Measurements from ENCODE around the gene METTL8. TPM values are rescaled to one million over a fixed set of nuclear protein-coding genes. Genes with fewer than 3 reads are reported as not detected.

METTL8 gene
- total and polyA plus RNA-seq, 2 of the 13 experiments (the other 11 are each of a cell fraction or from before 2014, with no cell fraction given) = 18.6 to 68.2 TPM

- TF ChIP-seq ZBTB40 (IDR thresholded peaks at IDR 0.05) (no peak), ZBTB40 (CRISPR knock-in tag; IDR thresholded peaks at IDR 0.05) (peak; percentile 94), MTA1 (CRISPR knock-in tag; IDR thresholded peaks at IDR 0.05; ENCODE audit: borderline replicate concordance) (peak; percentile 79; the same call in 1 of the 2 replicates), ZNF703 (CRISPR knock-in tag; IDR thresholded peaks at IDR 0.05; ENCODE audit: borderline replicate concordance) (peak; percentile 96), RORA (CRISPR knock-in tag; IDR thresholded peaks at IDR 0.05) (no peak), ATM (IDR thresholded peaks at IDR 0.05; ENCODE audit: borderline replicate concordance) (no peak), ZNF512 (CRISPR knock-in tag; IDR thresholded peaks at IDR 0.05) (no peak), HES4 (CRISPR knock-in tag; IDR thresholded peaks at IDR 0.05; ENCODE audit: borderline replicate concordance) (peak; percentile 86; the same call in 1 of the 2 replicates), PBX3 (CRISPR knock-in tag; IDR thresholded peaks at IDR 0.05; ENCODE audit: borderline replicate concordance) (no peak), POLR2G (IDR thresholded peaks at IDR 0.05; ENCODE audit: low read depth, low read length) (peak; percentile 96), ZNF776 (CRISPR knock-in tag; IDR thresholded peaks at IDR 0.05) (peak; percentile 96), NR3C1 (CRISPR knock-in tag; IDR thresholded peaks at IDR 0.05) (no peak), ZMYM2 (CRISPR knock-in tag; IDR thresholded peaks at IDR 0.05) (no peak; the same call in 1 of the 2 replicates), ZNF570 (CRISPR knock-in tag; IDR thresholded peaks at IDR 0.05; ENCODE audit: borderline replicate concordance) (peak; percentile 35; the same call in 1 of the 2 replicates), MIER2 (CRISPR knock-in tag; IDR thresholded peaks at IDR 0.05) (no peak), U2AF1 (optimal IDR thresholded peaks at IDR 0.05; ENCODE audit: low read depth, low read length) (peak; percentile 65), ZNF207 (IDR thresholded peaks at IDR 0.05; ENCODE audit: borderline replicate concordance) (no peak)
Measured at GRCh38 chr2:171434013-171434989, 511 bp upstream of the METTL8 start, which contains the start of gene DCAF17 (continued).

Data from HepG2 (cell line).